Astrocyte (in vitro differentiated cells and primary cell): ENCODE data around the gene RNASE9. TPM values are rescaled to one million over a fixed set of nuclear protein-coding genes. Genes with fewer than 3 reads are reported as not detected.

Experiments
- DNase-seq: peaks from one replicate; pipeline ENCODE4 v3.0.0-alpha.2; 2010; ENCODE audit warnings: low read depth
- FAIRE-seq: peaks from 2 replicates; lab custom pipeline; 2011; peaks lifted over from hg19 to GRCh38; lab: Jason Lieb, UNC
- H2AFZ ChIP-seq: 2 replicates; pipeline ENCODE4 v1.6.0; 2012; ENCODE audit warnings: low read depth, low read length, inconsistent platforms
- H3K27ac ChIP-seq: 2 replicates; pipeline ENCODE4 v1.5.1; 2011; ENCODE audit warnings: low read depth, low read length, inconsistent platforms
- H3K27me3 ChIP-seq: 2 replicates; pipeline ENCODE4 v1.6.0; 2011; ENCODE audit warnings: low read length, inconsistent platforms; ENCODE audit not compliant: insufficient read depth
- H3K36me3 ChIP-seq: 2 replicates; pipeline ENCODE4 v1.5.1; 2011; ENCODE audit warnings: low read length, inconsistent platforms; ENCODE audit not compliant: insufficient read depth
- H3K4me1 ChIP-seq: 2 replicates; pipeline ENCODE4 v1.5.1; 2011; ENCODE audit warnings: low read length, inconsistent platforms; ENCODE audit not compliant: insufficient read depth
- H3K4me2 ChIP-seq: 2 replicates; pipeline ENCODE4 v1.6.0; 2012; ENCODE audit warnings: low read length, inconsistent platforms
- H3K4me3 ChIP-seq: 2 replicates; pipeline ENCODE4 v1.5.1; 2011; ENCODE audit warnings: low read depth, mild to moderate bottlenecking, low read length, inconsistent platforms; ENCODE audit not compliant: insufficient read depth
- H3K79me2 ChIP-seq: 2 replicates; pipeline ENCODE4 v1.6.0; 2012; ENCODE audit warnings: mild to moderate bottlenecking, low read length, inconsistent platforms; ENCODE audit not compliant: insufficient read depth
- H3K9ac ChIP-seq: 2 replicates; pipeline ENCODE4 v1.6.0; 2012; ENCODE audit warnings: mild to moderate bottlenecking, low read length, inconsistent platforms
- H3K9me3 ChIP-seq: 2 replicates; pipeline ENCODE4 v1.5.1; 2012; ENCODE audit warnings: low read depth, mild to moderate bottlenecking, low read length, inconsistent platforms; ENCODE audit not compliant: insufficient read depth
- H4K20me1 ChIP-seq: 2 replicates; pipeline ENCODE4 v1.6.0; 2012; ENCODE audit warnings: low read length, inconsistent platforms; ENCODE audit not compliant: insufficient read depth
- H3K27ac Mint-ChIP-seq: one replicate; pipeline ENCODE4 v1.8.0; 2021; ENCODE audit warnings: mild to moderate bottlenecking, mixed read lengths; ENCODE audit not compliant: unreplicated experiment
- H3K27me3 Mint-ChIP-seq: one replicate; pipeline ENCODE4 v1.8.0; 2021; ENCODE audit warnings: low read depth, mixed read lengths; ENCODE audit not compliant: unreplicated experiment
- H3K36me3 Mint-ChIP-seq: one replicate; pipeline ENCODE4 v1.8.0; 2021; ENCODE audit warnings: low read depth, mixed read lengths; ENCODE audit not compliant: unreplicated experiment
- H3K4me1 Mint-ChIP-seq: one replicate; pipeline ENCODE4 v1.8.0; 2021; ENCODE audit warnings: low read depth, mixed read lengths; ENCODE audit not compliant: unreplicated experiment
- H3K4me3 Mint-ChIP-seq: one replicate; pipeline ENCODE4 v1.8.0; 2021; ENCODE audit warnings: mild to moderate bottlenecking, moderate library complexity, mixed read lengths; ENCODE audit not compliant: unreplicated experiment
- H3K9me3 Mint-ChIP-seq: one replicate; pipeline ENCODE4 v1.8.0; 2021; ENCODE audit warnings: mild to moderate bottlenecking, mixed read lengths; ENCODE audit not compliant: unreplicated experiment
- CTCF ChIP-seq: IDR thresholded peaks from 2 replicates; pipeline ENCODE4 v1.5.1; 2011; ENCODE audit warnings: low read depth, mild to moderate bottlenecking, inconsistent platforms, low read length, moderate library complexity; ENCODE audit not compliant: insufficient read depth
- EZH2 ChIP-seq: IDR thresholded peaks from 2 replicates; pipeline ENCODE4 v1.6.1; 2012; ENCODE audit warnings: mild to moderate bottlenecking, low read length, inconsistent platforms; ENCODE audit not compliant: insufficient read depth
- total RNA-seq: library from RNA; stranded (reverse); gene quantifications from 2 replicates; pipeline ENCODE4 v1.2.1, GENCODE V29; 2021

RNASE9 gene
- total RNA-seq, 1 donor from 2014 or later = not detected

- FAIRE-seq = no peak
- Histone ChIP-seq H4K20me1 (no peaks in the 10 kb centered on the region), H3K27me3 (no peaks in the 10 kb centered on the region), H3K27ac (no peak within 1 kb of the TSS), H3K4me1 (no peaks in the 10 kb centered on the region), H2AFZ (no peak within 1 kb of the TSS), H3K9me3 (no peaks in the 10 kb centered on the region), H3K4me3 (no peak within 1 kb of the TSS), H3K79me2 (no peaks in the 10 kb centered on the region), H3K9ac (no peak within 1 kb of the TSS), H3K36me3 (no peaks in the 10 kb centered on the region), H3K4me2 (no peak within 1 kb of the TSS)
- no peak within 1 kb of the TSS for H3K4me3 Mint-ChIP-seq
- DNase-seq = no peak
- H3K4me1 Mint-ChIP-seq = no peaks in the 10 kb centered on the region
- H3K27me3 Mint-ChIP-seq = peaks cover 16% of the 10 kb centered on the region
- TF ChIP-seq CTCF = no peak
- no peak for TF ChIP-seq EZH2
- H3K9me3 Mint-ChIP-seq = no peaks in the 10 kb centered on the region
- H3K36me3 Mint-ChIP-seq = no peaks in the 10 kb centered on the region
- H3K27ac Mint-ChIP-seq = no peak within 1 kb of the TSS
Measured at GRCh38 chr14:20591235-20591634, 30.4 kb upstream of the RNASE9 start, which contains the start of gene RNASE12. RNASE12 (minus strand) TSS chr14:20591376; CDS start chr14:20590723, 653 bp downstream.

GRCh38 chr14:20587489-20588154 is 26.8 kb upstream of the RNASE9 start, which contains the start of gene RNASE11:
RNASE11 (minus strand) TSS chr14:20588001.
- Mint-ChIP-seq H3K36me3 (no peaks in the 10 kb centered on the region), H3K27ac (no peak within 1 kb of the TSS), H3K27me3 (peaks cover 15% of the 10 kb centered on the region), H3K4me1 (no peaks in the 10 kb centered on the region), H3K4me3 (no peak within 1 kb of the TSS), H3K9me3 (peaks cover 1% of the 10 kb centered on the region)
- Histone ChIP-seq H3K9me3 (no peaks in the 10 kb centered on the region), H3K36me3 (no peaks in the 10 kb centered on the region), H4K20me1 (no peaks in the 10 kb centered on the region), H2AFZ (no peak within 1 kb of the TSS), H3K4me2 (no peak within 1 kb of the TSS), H3K79me2 (no peaks in the 10 kb centered on the region), H3K4me3 (no peak within 1 kb of the TSS), H3K27me3 (no peaks in the 10 kb centered on the region), H3K4me1 (no peaks in the 10 kb centered on the region), H3K27ac (no peak within 1 kb of the TSS), H3K9ac (no peak within 1 kb of the TSS)
- TF ChIP-seq CTCF (no peak), EZH2 (no peak)
- DNase-seq = no peak
- FAIRE-seq = no peak

GRCh38 chr14:20583908-20584307 is 23.1 kb upstream of the RNASE9 start:
- Histone ChIP-seq H3K27ac (no peak overlapping the region), H3K27me3 (no peaks in the 10 kb centered on the region), H3K36me3 (no peaks in the 10 kb centered on the region), H2AFZ (no peak overlapping the region), H3K9me3 (no peaks in the 10 kb centered on the region), H3K4me1 (no peaks in the 10 kb centered on the region), H3K4me2 (no peak overlapping the region), H3K4me3 (no peak overlapping the region), H3K79me2 (no peaks in the 10 kb centered on the region), H3K9ac (no peak overlapping the region), H4K20me1 (no peaks in the 10 kb centered on the region)
- Mint-ChIP-seq H3K36me3 (no peaks in the 10 kb centered on the region), H3K4me3 (no peak overlapping the region), H3K4me1 (no peaks in the 10 kb centered on the region), H3K27me3 (peaks cover 5% of the 10 kb centered on the region), H3K9me3 (peaks cover 1% of the 10 kb centered on the region), H3K27ac (no peak overlapping the region)
- TF ChIP-seq CTCF (no peak), EZH2 (no peak)
- no peak for DNase-seq
- FAIRE-seq = no peak
